Measurements from ENCODE around the gene TMPRSS9.

TMPRSS9 gene

DNA sequence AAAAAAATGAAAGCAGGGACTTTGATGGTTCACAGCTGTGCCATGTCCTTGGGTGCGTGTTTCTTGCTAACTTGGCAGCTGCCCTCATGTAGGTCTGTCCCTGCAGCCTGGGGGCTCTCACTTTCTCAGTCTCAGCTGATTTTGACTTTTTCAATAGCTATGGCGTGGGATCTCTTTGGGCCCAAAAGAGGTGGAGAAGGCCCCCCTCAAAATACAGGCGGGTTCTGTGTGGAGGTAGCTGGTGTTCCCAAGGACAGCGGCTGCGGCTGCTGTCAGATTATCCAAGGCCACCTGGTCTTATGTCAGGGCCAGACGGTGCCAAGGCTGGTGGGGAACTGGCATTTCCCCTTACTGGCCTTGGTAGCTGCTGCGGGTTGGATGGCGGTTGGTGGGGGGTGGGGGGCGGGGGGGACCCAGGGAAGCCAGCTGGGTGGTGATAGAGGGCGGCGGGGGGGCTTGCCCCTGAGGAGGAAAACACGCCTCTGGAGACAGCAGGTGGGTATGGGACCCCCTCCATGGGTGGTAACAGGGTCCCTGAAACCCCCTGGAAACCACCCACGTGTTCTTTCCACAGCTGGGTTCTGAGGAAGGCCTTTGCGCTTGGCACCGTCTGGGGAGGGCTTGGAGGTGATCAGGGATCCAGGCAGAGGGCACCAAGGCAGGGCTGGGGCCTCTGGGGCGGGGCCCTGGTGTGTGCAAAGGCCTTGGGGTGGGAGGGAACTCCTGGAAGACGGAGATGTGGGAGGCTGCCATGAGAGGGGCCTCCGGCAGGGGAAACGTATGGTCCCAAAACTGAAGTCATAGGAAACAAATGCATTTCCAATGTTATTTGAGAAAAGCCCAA is 63.2 kb downstream of the TMPRSS9 start:
- TF ChIP-seq, protein P1, sequence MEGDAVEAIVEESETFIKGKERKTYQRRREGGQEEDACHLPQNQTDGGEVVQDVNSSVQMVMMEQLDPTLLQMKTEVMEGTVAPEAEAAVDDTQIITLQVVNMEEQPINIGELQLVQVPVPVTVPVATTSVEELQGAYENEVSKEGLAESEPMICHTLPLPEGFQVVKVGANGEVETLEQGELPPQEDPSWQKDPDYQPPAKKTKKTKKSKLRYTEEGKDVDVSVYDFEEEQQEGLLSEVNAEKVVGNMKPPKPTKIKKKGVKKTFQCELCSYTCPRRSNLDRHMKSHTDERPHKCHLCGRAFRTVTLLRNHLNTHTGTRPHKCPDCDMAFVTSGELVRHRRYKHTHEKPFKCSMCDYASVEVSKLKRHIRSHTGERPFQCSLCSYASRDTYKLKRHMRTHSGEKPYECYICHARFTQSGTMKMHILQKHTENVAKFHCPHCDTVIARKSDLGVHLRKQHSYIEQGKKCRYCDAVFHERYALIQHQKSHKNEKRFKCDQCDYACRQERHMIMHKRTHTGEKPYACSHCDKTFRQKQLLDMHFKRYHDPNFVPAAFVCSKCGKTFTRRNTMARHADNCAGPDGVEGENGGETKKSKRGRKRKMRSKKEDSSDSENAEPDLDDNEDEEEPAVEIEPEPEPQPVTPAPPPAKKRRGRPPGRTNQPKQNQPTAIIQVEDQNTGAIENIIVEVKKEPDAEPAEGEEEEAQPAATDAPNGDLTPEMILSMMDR (IDR thresholded peaks at IDR 0.05; ENCODE audit: low read depth, low read length, missing control alignments), result no peak
- H3K4me3 ChIP-seq (replicated peaks; ENCODE audit: low read depth, low read length), result no peak overlapping the region
- no peak for DNase-seq (ENCODE audit: extremely low read depth, low read depth)

DNA sequence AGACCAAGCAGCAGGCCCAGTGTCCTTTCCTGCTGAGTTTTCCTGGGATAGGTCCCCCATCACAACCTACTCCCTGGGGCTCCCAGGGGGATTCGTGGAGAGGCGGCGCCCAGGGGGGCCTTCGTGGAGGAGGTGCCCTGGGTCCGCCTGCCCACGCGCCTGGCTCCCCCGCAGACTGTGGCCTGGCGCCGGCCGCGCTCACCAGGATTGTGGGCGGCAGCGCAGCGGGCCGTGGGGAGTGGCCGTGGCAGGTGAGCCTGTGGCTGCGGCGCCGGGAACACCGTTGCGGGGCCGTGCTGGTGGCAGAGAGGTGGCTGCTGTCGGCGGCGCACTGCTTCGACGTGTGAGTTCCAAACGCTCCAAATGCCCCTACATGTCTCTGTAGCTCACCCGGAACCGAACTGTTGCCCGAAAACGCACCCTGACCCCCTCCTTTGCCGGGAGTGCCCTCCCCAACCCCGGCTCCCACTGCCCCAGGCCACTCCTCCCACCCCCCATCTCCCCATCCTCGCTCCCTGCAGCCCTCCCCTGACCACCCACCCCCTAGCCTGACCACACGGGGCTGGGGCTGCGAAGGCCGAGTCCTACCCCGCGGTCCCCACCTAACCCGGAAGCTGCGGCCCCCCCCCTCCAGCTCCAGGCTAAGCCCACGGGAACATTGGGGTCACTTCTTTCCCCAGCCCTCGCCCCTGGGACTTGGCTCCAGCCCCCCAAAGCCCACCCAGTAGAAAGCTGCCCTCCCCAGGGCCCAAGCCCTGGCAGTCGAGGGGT is 64.0 kb downstream of the TMPRSS9 start:
- TF ChIP-seq, protein P1 (IDR thresholded peaks at IDR 0.05; ENCODE audit: low read depth, low read length, missing control alignments), result no peak
- no peak for DNase-seq (ENCODE audit: extremely low read depth, low read depth)
- peak overlapping the region; percentile 76 for H3K4me3 ChIP-seq (replicated peaks; ENCODE audit: low read depth, low read length)

DNA sequence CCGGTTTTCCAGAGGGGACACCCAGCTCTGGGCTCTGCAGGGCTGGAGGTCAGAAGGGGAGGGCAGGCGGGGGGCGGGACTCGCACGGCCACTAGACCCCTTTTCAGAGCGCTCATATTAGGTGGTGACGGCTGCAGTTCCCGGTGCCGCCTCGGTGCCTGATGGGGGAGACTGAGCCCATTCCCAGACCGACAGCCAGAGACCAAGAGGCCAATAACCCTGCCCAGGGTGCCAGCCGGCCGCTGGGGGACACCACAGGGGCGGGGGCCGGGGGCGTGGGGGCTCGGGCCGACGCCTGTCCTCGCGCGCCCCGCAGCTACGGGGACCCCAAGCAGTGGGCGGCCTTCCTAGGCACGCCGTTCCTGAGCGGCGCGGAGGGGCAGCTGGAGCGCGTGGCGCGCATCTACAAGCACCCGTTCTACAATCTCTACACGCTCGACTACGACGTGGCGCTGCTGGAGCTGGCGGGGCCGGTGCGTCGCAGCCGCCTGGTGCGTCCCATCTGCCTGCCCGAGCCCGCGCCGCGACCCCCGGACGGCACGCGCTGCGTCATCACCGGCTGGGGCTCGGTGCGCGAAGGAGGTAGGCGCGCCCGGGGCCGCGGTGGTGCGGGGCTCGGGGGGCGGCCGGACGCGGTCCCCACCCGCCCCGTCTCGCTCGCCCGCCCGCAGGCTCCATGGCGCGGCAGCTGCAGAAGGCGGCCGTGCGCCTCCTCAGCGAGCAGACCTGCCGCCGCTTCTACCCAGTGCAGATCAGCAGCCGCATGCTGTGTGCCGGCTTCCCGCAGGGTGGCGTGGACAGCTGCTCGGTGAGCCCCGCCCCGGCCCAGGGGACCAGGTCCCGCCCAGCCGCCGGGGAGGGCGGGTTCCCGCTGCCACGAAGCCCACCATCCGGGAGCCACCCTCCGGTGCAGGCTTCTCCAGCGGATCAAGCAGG is 64.9 kb downstream of the TMPRSS9 start:
- H3K4me3 ChIP-seq (replicated peaks; ENCODE audit: low read depth, low read length), result peak overlapping the region; percentile 76
- TF ChIP-seq, protein P1 (IDR thresholded peaks at IDR 0.05; ENCODE audit: low read depth, low read length, missing control alignments), result peak; percentile 6
- no peak for DNase-seq (ENCODE audit: extremely low read depth, low read depth)

DNA sequence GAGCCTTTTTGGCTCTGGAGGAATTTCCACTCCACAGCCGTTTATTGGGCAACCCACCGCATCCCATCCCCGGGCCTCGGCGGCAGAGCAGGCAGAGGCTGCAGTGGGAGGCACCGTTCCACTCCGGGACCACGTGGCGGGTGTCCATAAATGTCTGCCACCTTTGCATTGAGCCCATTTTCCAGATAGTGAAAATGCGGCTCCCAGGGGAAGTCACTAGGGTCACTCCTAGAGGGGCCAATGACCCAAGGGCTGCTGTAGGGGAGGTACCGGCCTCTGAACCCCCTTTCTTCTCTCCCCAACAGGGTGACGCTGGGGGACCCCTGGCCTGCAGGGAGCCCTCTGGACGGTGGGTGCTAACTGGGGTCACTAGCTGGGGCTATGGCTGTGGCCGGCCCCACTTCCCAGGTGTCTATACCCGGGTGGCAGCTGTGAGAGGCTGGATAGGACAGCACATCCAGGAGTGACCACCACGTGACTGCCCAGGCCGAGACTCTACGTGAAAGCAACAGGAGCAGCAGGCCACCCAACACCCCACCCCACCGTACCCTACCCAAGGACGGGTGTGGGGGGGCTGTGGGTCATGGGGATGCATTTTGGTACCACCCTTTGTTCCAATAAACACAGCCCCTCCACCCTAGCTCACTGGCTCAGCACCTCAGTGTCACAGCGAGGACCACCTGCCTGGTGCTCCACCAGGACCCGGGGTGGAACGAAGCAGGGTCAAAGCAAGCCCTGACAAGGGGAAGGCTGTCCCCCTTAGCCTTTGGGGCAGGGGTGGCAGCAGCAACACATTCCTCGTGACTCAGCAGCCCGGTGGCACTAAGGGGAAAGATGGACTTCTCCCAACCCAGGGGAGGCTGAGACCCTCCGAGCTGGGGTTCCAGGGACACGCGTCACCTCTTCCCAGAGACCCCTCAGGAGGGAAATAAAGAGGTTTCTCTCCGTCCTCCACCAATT is 65.8 kb downstream of the TMPRSS9 start:
- TF ChIP-seq, protein P1 (IDR thresholded peaks at IDR 0.05; ENCODE audit: low read depth, low read length, missing control alignments), result no peak
- no peak for DNase-seq (ENCODE audit: extremely low read depth, low read depth)
- H3K4me3 ChIP-seq (replicated peaks; ENCODE audit: low read depth, low read length), result peak overlapping the region; percentile 76

DNA sequence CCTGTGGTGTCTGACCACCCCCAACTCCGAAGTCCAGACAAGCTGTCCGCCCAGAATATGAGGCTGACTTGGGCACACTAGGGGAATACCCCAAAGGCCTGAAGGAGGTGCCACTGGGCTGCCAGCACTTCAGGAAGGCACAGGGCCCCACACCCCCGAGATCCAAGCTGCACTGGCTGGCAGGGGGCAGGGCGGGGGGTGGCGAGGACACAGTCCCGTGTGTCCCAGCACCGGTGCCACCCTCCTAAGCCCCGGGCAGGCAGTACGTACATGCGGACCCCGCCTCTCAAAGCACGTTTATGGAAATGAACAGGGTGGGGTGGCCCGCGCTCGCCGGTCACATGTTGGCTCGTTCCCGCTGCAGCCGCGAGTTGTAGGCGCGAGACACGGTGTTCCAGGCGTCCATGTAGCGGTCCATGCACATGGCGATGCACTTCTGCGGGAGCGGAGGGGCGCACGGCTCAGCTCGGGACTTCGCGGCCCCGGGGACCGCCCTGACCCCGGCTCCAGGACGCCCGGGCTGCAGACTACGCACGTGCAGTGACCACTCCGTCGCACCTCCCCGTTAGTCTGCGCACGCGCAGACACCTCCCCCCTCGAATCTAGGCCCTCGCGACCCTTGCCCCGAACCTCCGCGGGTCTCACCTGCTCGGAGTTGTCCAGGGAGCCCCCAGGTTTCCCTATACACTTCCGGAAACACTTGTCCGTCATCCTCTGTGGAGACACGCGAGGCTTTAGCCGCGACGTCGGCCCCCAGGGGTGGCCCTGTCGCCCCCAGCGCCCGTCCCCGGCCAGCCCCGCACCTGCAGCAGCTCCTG is 66.8 kb downstream of the TMPRSS9 start:
- DNase-seq (ENCODE audit: extremely low read depth, low read depth), result no peak
- peak overlapping the region; percentile 76 for H3K4me3 ChIP-seq (replicated peaks; ENCODE audit: low read depth, low read length)
- TF ChIP-seq, protein P1 (IDR thresholded peaks at IDR 0.05; ENCODE audit: low read depth, low read length, missing control alignments), result no peak
